ENCODE results near the gene SLC45A3. TPM values are rescaled to one million over a fixed set of nuclear protein-coding genes. Genes with fewer than 3 reads are reported as not detected.
"Not testable (repeated sequence)": the region's sequence is repeated elsewhere in the genome, so short reads cannot be mapped to it uniquely, and the experiment has no call there.

The SLC45A3 gene
- total RNA-seq, 4 donors from 2014 or later = 12.2 to 29.1 (median 17.0) TPM

- Histone ChIP-seq H3K27me3 (no peaks in the 10 kb centered on the region), H3K4me1 (peaks cover 0 to 7% (median 0%) of the 10 kb centered on the region in 4 donors), H3K9me3 (no peaks in the 10 kb centered on the region), H3K4me3 (no peak overlapping the region), H3K27ac (no peak overlapping the region), H3K36me3 (no peaks in the 10 kb centered on the region)
- DNase-seq = no peak
- TF ChIP-seq EP300 (IDR thresholded peaks at IDR 0.05; ENCODE audit: low read depth) (no peak), CTCF (IDR thresholded peaks at IDR 0.05) (no peak), POLR2AphosphoS5 (IDR thresholded peaks at IDR 0.05) (no peak), POLR2A (IDR thresholded peaks at IDR 0.05) (no peak)
- intact Hi-C loops (cut with DNase I; ENCODE audit: low total_unique reads) (loop anchor here (10.0 kb wide), 1 partner anchor 55 kb away; no protein-coding TSS in a partner anchor), in situ Hi-C loops (cut with MboI; ENCODE audit: low pct_ligation_motif_present in 1 of 4, low pct_unique_long_range_greater_than_20kb in 1 of 4, low sequenced_read_pairs in 3 of 4) (loop anchor here in 2 of 4 donors (5.0 kb wide), 2 partner anchors 47 to 52 kb away; no protein-coding TSS in a partner anchor)
- WGBS, 2 donors (ENCODE audit: low coverage in 1 of 2) = 100% methylated on average over 1 of the region's 1 CpG
These were observed 40.7 kb downstream of the SLC45A3 start for GRCh38 chr1:205639567-205639966.

GRCh38 chr1:205637854-205638468 lies 42.3 kb downstream of the SLC45A3 start:
- in situ Hi-C loops (cut with MboI; ENCODE audit: low pct_ligation_motif_present in 1 of 4, low pct_unique_long_range_greater_than_20kb in 1 of 4, low sequenced_read_pairs in 3 of 4) = loop anchor here in 2 of 4 donors (5.0 kb wide), 2 partner anchors 46 to 51 kb away; no protein-coding TSS in a partner anchor
- WGBS, 2 donors (ENCODE audit: low coverage in 1 of 2) = 73 to 83% methylated on average over 7 to 9 of the region's 9 CpGs

GRCh38 chr1:205636732-205637131 lies 43.6 kb downstream of the SLC45A3 start:
- intact Hi-C loops (cut with DNase I; ENCODE audit: low total_unique reads) (loop anchor here (10.0 kb wide), 1 partner anchor 52 kb away; no protein-coding TSS in a partner anchor), in situ Hi-C loops (cut with MboI; ENCODE audit: low pct_ligation_motif_present in 1 of 4, low pct_unique_long_range_greater_than_20kb in 1 of 4, low sequenced_read_pairs in 3 of 4) (loop anchor here in 2 of 4 donors (5.0 kb wide), 2 partner anchors 44 to 49 kb away; no protein-coding TSS in a partner anchor)
- Histone ChIP-seq H3K4me1 (peaks cover 4 to 17% (median 10%) of the 10 kb centered on the region in 4 donors), H3K9me3 (no peaks in the 10 kb centered on the region), H3K36me3 (no peaks in the 10 kb centered on the region), H3K4me3 (no peak overlapping the region), H3K27ac (no peak overlapping the region), H3K27me3 (no peaks in the 10 kb centered on the region)
- TF ChIP-seq CTCF (IDR thresholded peaks at IDR 0.05) = no peak
- no peak for TF ChIP-seq POLR2A (IDR thresholded peaks at IDR 0.05)
- TF ChIP-seq EP300 (IDR thresholded peaks at IDR 0.05; ENCODE audit: low read depth) = no peak
- TF ChIP-seq POLR2AphosphoS5 (IDR thresholded peaks at IDR 0.05) = no peak
- DNase-seq = no peak
- 22 to 33% methylated on average over 3 to 4 of the region's 4 CpGs for WGBS, 2 donors (ENCODE audit: low coverage in 1 of 2)

More at GRCh38 chr1:205637854-205638468, 42.3 kb downstream of the SLC45A3 start:
- Histone ChIP-seq H3K36me3 (no peaks in the 10 kb centered on the region), H3K27me3 (no peaks in the 10 kb centered on the region), H3K4me1 (peaks cover 0 to 9% (median under 1%) of the 10 kb centered on the region in 4 donors), H3K27ac (no peak overlapping the region), H3K9me3 (no peaks in the 10 kb centered on the region), H3K4me3 (no peak overlapping the region)
- intact Hi-C loops (cut with DNase I; ENCODE audit: low total_unique reads) = loop anchor here (10.0 kb wide), 1 partner anchor 53 kb away; no protein-coding TSS in a partner anchor
- TF ChIP-seq EP300 (IDR thresholded peaks at IDR 0.05; ENCODE audit: low read depth) (no peak), CTCF (IDR thresholded peaks at IDR 0.05) (no peak), POLR2AphosphoS5 (IDR thresholded peaks at IDR 0.05) (no peak), POLR2A (IDR thresholded peaks at IDR 0.05) (no peak)
- no peak for DNase-seq

GRCh38 chr1:205636138-205636530 lies 44.2 kb downstream of the SLC45A3 start:
- not testable (repeated sequence) for DNase-seq, H3K4me3 ChIP-seq, H3K27me3 ChIP-seq, H3K36me3 ChIP-seq, H3K9me3 ChIP-seq, H3K27ac ChIP-seq
- WGBS, 2 donors (ENCODE audit: low coverage in 1 of 2) = 76 to 90% methylated on average over 6 to 7 of the region's 7 CpGs
- intact Hi-C loops (cut with DNase I; ENCODE audit: low total_unique reads) (loop anchor here (10.0 kb wide), 1 partner anchor 51 kb away; no protein-coding TSS in a partner anchor), in situ Hi-C loops (cut with MboI; ENCODE audit: low pct_ligation_motif_present in 1 of 4, low pct_unique_long_range_greater_than_20kb in 1 of 4, low sequenced_read_pairs in 3 of 4) (loop anchor here in 2 of 4 donors (5.0 kb wide), 2 partner anchors 44 to 49 kb away; no protein-coding TSS in a partner anchor)
- H3K4me1 ChIP-seq = peaks cover 4 to 17% (median 10%) of the 10 kb centered on the region in 4 donors

Measured in transverse colon (tissue), 4 donors.